HG02840 (cell line): Measurements from ENCODE around the gene NDUFS6.
"Not testable (repeated sequence)": the region's sequence is repeated elsewhere in the genome, so short reads cannot be mapped to it uniquely, and the experiment has no call there.

ENCODE experiments used
- ATAC-seq: cut with Tn5 transposase; IDR thresholded peaks from one replicate; pipeline ENCODE4 v1.9.1; 2021; ENCODE audit warnings: mild to moderate bottlenecking, moderate library complexity, moderate number of reproducible peaks; ENCODE audit not compliant: unreplicated experiment, low FRiP score

NDUFS6 gene

GRCh38 chr5:1830571-1831228 is 29.5 kb downstream of the NDUFS6 start:
- no peak for ATAC-seq

- ATAC-seq: no peak
Observed at GRCh38 chr5:1831257-1831656, 30.1 kb downstream of the NDUFS6 start.

- no peak for ATAC-seq
Observed at GRCh38 chr5:1831677-1832313, 30.6 kb downstream of the NDUFS6 start.

- ATAC-seq: no peak
Observed at GRCh38 chr5:1832511-1833250, 31.5 kb downstream of the NDUFS6 start.

DNA sequence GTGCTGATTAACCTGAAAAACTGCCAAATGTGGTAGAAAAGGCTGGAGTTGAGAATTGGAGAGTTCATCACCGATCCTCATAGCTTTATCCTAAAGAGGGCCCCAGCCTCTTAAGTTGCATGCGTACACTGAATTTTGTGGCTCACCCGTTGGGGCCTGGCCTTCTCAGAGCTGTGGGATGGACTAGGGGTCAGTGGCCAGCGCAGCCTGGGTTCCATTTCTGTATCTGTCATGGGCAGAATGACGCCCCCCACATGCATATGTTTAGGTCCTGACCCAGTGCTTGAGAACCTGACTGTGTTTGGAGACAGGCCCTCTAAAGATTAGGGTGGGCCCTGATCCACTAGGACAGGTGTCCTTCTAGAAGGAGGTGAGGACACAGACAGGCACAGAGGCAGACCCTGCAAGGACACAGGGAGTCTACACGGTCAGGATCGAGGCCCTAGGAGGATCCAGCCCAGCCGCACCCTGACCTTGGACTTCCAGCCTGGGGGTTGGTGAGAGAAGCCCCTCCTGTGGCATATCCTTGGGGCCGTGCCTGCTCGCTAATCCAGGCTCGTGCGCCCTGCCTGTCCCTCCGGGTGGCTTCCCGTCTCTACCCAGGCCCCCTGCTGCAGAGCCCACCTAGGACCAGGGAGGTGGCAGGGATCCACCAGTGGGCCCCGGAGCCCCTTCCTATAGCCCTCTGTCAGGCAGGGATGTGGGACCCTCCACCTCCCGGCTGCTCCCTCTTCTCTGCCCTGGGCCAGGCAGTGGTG is 32.2 kb downstream of the NDUFS6 start:
- no peak for ATAC-seq

DNA sequence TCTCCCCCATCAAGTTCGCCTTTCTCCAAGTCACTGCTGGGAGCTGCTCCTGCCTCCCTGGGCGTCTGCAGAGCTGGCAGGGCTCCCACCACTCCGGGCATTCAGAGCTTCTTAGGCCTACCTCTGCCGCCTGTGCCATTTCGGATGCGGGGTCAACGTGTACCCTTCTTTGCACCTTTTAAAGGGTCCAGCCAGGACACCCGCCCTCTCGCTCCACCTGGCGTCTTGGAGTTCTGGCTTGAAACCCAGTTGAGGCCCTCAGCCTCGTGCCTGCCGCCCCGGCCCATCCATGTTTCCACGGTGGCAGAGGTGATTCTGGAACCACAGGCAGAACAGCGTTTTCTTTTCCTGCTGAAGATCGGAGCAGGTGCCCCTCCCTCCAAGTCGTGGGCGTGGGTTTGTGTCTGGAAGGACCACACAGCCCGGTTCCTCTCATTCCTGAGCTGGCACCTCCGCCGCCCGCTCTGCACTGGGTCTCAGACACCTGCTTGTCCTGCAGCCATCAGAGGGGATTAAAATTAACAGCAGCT is 32.9 kb downstream of the NDUFS6 start:
- no peak for ATAC-seq

DNA sequence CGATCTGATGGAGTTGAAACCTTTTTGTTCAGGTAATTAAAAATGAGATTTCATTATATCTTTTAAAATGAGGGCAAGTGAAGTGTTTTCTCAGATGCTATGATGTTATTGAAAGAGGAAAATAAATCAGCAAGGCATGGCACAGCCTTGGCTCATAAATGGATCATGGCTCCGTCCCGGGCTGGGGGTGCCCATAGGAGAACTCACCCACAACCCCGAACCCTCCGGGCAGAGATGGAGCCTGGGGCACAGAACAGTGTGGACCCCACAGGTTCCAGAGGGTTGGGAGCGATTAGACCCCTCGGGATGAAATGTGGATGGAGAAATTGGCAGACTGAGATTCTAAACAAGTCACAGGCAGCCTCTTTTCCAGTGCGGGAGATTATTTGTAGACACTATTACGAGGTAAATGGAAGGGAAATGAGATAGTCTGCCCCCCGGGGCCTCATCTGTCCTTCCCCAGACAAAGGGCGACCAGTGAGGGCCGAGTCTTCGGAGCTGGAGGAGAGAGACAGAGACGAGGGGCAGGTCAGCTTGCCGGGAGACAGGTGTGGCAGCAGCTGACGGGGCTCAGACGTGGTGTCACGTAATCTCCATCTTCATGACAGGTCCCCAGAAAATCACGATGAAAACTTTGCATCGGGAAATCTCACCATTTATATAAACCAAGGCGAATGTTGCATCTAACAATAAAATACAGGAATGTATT is 33.7 kb downstream of the NDUFS6 start:
- ATAC-seq: no peak

DNA sequence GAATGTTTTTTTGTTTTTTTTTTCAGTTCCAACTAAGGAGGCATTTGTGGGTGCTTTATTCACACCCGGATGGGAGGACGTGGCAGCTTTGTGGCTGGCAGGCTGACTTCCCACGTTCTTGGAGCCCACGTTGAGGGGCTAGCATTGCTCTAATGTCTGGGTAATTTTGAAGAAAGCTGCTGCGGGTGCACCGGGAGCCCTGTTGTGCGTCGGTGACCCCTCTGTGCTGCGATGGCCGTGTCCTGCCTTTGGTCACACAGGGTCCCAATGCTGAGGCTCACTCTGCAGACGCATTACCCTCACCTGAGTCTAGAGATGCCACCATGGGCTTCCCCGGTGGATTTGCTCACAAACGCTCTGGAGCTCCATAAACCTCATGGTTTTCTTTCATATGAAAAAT is 34.2 kb downstream of the NDUFS6 start:
- no peak for ATAC-seq

DNA sequence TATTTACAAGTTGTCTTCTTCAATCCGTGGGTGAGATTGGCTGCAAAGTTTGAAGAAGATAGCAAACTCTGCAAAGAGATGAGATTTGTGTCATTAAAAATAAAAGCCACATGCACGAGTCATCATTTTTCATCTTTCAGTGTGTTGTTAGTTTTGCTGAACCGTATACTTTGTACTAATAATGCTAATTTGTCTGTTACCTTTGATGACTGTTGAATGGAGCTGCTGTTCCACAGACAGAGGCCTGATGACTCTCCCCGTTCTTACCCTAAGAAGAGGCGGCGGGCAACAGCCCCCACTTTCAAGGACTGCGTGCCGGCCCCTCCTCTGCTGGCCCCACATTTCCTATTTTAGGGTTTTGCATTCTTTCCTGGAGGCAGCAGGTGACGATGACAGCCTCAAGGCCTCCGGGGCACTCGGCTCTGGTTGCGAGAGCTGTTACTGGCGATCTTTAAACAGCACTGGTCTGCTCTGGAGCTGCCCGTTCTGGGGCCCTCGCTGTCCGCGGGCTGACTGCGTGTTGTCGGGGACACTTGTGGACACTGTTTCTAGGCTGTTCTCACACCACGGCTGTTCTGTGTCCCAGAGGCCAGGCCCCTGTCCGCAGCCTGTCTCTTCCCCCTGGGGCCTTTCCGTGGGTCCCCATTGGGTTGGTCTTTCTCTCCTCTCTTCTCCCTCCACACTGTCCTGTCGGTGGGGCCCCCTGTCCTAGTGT is 35.1 kb downstream of the NDUFS6 start:
- ATAC-seq: no peak

GRCh38 chr5:1836891-1837880 is 36.0 kb downstream of the NDUFS6 start:
- no peak for ATAC-seq

- no peak for ATAC-seq
Observed at GRCh38 chr5:1838013-1838412, 36.8 kb downstream of the NDUFS6 start.

DNA sequence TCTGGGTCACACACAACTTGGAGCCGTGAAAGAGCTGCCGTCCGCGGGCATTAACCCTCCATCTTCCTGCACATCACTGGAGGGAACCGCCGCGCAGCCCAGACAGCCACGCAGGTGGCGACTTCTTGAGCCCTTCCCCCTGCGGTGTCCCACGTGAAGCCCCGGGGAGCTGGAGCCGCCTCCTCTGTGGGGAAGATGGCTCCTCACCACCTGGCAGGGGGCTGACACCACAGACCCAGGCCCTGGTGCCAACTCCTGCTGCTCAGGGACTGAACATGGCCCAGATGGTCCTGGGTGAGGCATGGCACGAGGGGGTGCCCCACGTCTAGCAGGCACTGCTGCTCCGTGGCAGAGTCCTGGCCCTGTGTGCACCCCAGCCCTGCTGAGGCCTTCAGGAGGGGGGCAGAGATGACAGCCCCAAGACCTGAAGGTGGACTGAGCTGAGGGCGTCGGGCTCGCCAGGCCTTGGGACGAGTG is 38.9 kb downstream of the NDUFS6 start:
- no peak for ATAC-seq

DNA sequence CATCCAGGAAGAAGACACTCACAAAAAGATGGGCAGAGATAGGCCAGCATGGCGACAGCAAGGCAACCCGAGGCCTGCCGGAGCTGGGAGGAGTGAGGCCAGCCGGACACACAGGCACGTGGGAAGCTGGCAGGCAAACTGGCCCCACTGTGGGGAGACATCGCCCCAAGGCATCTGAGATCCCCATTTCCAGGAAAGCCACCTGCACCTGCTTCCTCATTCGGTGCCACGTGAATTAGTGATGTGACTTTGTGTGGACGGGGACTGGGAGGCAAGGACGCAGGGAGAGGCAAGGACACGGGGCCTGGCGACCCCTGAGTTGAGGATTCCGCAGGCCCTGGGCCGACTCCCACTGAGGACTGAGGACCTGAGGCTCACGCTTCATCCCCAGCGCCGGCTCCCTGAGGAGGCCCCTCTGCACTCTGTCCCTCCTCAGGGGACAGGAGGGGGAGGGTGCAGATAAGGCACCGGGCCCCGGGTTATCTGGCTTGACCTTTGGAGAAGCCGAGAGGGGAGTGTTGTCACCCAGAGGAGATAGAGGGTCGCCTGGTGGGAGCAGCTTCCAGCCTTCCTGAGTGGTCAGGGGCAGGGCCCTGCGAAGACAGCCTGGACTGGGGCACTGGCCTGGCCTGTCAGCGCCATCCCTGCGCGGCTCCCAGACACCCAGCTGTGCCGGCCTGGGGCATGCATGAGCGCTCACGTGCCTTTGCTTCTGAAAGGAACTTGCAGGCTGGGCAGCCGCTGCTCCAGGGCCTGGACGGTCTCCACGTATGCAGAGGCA is 39.7 kb downstream of the NDUFS6 start:
- ATAC-seq: no peak

DNA sequence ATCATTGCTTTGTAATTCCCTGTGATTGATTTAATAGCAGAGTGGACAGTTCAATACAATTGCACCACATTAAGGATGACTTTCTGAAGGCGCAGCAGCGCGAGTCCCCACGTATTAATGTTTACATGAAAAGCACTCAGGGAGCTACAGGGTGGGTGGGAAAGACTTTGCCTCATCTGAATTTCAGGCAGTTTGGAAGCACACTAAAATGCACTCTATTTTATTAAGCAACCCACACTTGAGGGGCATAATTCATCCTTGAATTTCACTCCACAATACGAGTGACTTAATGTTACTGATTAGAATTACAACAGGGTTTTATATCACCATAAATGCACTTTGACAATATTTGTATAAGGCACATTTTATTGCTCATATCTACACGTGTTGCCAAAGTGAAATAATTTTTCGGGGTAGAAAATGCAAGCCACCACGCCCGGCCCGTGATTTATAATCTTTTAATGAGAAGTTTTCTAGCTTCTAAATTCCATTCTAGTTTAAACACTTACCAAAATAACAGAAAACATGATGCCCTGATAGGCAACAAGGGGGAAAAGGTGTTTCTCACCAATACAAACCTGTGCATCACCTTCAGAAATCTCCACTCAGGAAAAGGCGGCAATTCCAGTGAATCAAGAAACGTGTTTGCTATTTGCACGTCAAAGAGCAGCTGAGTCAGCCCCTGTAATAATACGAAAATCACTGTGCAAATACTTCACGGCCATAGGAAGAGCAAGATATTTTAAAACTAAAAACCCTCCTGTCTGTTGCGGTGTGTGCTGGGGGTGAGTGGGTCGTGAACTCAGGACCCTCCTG is 41.0 kb downstream of the NDUFS6 start:
- no peak for ATAC-seq

GRCh38 chr5:1843761-1844160 is 42.6 kb downstream of the NDUFS6 start:
- not testable (repeated sequence) for ATAC-seq

GRCh38 chr5:1844708-1845436 is 43.7 kb downstream of the NDUFS6 start:
- no peak for ATAC-seq
